ENCODE measurements around the gene SEC22A. TPM values are rescaled to one million over a fixed set of nuclear protein-coding genes. Genes with fewer than 3 reads are reported as not detected.

Gene SEC22A
- total and polyA plus RNA-seq, 2 of the 13 experiments (the other 11 are each of a cell fraction or from before 2014, with no cell fraction given): 14.1 to 17.3 TPM

GRCh38 chr3:123201557-123202427, at the start of gene SEC22A (continued):
- TF ChIP-seq FOXP4 (CRISPR knock-in tag; IDR thresholded peaks at IDR 0.05) (no peak), GATAD1 (CRISPR knock-in tag; IDR thresholded peaks at IDR 0.05) (peak; percentile 88), ZNF75D (CRISPR knock-in tag; IDR thresholded peaks at IDR 0.05; ENCODE audit: borderline replicate concordance) (no peak), ZNF274 (CRISPR knock-in tag; IDR thresholded peaks at IDR 0.05) (peak; percentile 72), PHF5A (CRISPR knock-in tag; IDR thresholded peaks at IDR 0.05; ENCODE audit: low read depth, unreplicated experiment) (no peak), YEATS2 (CRISPR knock-in tag; IDR thresholded peaks at IDR 0.05; ENCODE audit: borderline replicate concordance) (peak; percentile 75; the same call in 1 of the 2 replicates), ZNF34 (CRISPR knock-in tag; IDR thresholded peaks at IDR 0.05; ENCODE audit: borderline replicate concordance) (peak; percentile 56; the same call in 1 of the 2 replicates), SMARCC2 (IDR thresholded peaks at IDR 0.05) (no peak), MIXL1 (CRISPR knock-in tag; IDR thresholded peaks at IDR 0.05) (no peak), ZNF142 (CRISPR knock-in tag; IDR thresholded peaks at IDR 0.05) (no peak), ZBED4 (CRISPR knock-in tag; IDR thresholded peaks at IDR 0.05; ENCODE audit: borderline replicate concordance) (no peak), THAP7 (CRISPR knock-in tag; IDR thresholded peaks at IDR 0.05) (peak; percentile 55; the same call in 1 of the 2 replicates), CCAR2 (optimal IDR thresholded peaks at IDR 0.05; ENCODE audit: low read depth, low read length) (no peak), ZNF891 (CRISPR knock-in tag; IDR thresholded peaks at IDR 0.05) (no peak), SOX6 (IDR thresholded peaks at IDR 0.05) (no peak), SOX6 (CRISPR knock-in tag; IDR thresholded peaks at IDR 0.05) (no peak), ZNF451 (CRISPR knock-in tag; IDR thresholded peaks at IDR 0.05) (no peak)
